GM12873 (cell line): ENCODE measurements around the gene MEP1B.

Experiments used
- TF ChIP-seq, protein P1 (sequence below): IDR thresholded peaks from 2 replicates; pipeline ENCODE4 v1.5.1; 2012; ENCODE audit warnings: low read depth, mild to moderate bottlenecking, moderate library complexity, low read length, control low read depth; ENCODE audit not compliant: insufficient read depth; ENCODE audit errors: missing control alignments

The MEP1B gene

DNA sequence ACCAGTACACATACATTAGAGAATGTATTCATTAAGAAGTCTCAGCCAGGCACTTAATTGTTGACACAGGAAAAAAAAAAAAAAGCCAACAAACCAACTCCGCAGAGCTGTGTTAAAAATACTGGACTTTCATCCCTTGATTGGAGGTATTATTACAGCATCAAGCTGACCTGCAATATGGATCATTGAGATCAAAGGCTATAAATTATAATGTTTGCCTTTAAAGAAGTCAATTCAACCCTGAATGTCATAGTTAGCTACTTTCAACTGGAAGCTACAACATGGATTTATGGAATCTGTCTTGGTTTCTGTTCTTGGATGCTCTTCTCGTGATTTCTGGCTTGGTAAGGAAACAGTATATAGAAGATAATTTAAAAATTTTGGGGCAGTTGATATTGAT is at the start of gene MEP1B:
MEP1B (plus strand) TSS at position 250 of the 400 bp plus-strand sequence; CDS start at position 282, 32 bp downstream.
- TF ChIP-seq, protein P1, sequence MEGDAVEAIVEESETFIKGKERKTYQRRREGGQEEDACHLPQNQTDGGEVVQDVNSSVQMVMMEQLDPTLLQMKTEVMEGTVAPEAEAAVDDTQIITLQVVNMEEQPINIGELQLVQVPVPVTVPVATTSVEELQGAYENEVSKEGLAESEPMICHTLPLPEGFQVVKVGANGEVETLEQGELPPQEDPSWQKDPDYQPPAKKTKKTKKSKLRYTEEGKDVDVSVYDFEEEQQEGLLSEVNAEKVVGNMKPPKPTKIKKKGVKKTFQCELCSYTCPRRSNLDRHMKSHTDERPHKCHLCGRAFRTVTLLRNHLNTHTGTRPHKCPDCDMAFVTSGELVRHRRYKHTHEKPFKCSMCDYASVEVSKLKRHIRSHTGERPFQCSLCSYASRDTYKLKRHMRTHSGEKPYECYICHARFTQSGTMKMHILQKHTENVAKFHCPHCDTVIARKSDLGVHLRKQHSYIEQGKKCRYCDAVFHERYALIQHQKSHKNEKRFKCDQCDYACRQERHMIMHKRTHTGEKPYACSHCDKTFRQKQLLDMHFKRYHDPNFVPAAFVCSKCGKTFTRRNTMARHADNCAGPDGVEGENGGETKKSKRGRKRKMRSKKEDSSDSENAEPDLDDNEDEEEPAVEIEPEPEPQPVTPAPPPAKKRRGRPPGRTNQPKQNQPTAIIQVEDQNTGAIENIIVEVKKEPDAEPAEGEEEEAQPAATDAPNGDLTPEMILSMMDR, result no peak

DNA sequence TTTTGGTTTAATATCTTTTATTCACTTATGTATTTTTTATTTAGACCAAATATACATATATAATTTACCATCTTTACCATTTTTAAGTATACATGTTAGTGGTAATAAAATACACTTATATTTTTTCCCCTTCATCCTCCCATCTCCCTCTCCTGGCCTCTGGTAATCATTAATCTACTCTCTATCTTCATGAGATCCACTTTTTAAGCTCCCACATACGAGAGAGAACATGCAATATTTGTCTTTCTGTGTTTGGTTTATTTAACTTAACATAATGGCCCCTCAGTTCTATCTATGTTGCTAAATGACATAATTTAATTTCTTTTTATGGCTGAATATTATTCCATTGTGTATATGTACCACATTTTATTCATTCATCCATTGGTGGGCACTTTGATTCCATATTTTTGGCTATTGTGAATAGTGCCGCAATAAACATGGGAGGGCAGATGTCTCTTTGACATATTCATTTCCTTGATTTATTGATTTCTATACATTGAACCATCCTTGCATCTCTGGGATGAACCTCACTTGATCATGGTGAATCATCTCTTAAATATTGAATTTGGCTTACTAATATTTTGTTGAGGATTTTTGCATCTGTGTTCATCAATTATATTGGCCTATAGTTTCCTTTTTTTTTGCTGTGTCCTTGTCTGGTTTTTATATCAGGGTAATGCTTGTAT is 41.5 kb upstream of the MEP1B start:
- TF ChIP-seq, protein P1, result no peak

DNA sequence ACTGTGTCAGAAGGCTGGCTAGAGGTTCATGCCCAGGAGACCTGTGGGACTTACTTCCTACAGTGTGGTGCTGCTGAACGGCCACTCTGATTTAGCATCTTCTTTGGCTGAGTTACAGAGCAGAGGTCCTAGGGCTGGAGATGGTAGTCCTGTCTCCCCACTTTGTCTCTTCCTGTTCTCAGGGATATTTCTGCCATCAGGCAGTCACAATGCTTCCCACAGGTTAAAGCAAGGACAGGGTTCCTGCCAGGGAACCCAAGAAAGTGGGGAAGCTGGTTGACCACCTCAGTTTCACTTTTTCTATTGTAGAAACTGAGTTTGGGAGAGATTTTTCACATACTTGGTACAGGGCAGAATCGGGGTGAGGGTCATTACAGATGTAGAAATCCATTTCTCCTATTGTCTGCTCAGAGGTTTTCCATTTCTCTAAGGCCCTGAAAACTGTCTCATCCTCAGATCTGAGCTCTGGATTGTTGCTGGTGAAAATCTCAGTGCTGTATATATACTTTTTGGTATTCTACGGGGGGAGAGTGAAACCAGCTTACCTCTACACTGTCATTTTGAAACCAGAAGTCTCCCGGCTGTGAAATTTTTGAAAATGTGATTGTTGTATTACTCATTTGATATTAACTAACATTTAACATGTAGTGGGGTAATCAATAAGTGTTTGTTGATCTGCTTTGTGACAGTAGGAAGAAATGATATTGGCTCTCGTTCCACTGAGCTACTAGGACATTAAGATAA is 37.0 kb upstream of the MEP1B start:
- TF ChIP-seq, protein P1, result no peak

DNA sequence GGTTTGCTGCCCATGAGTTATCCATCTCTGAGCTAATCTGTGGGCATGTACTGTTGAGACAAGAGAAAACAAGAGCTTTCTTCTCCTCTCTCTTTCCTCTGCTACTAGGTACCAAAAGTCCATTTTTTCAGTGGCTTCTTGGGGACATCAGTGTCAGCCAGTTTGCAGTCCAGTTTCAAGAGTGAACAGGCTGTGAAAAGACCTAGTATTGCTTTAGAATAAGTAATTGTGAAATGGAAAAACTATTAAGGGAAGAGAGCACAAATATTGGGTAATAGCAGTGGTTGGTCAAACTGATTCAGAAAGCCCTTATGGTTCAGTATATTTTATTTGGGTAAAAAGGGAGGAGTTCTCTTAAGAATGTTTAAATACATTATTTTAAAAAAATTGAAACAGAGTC is 33.0 kb upstream of the MEP1B start:
- TF ChIP-seq, protein P1, result no peak

DNA sequence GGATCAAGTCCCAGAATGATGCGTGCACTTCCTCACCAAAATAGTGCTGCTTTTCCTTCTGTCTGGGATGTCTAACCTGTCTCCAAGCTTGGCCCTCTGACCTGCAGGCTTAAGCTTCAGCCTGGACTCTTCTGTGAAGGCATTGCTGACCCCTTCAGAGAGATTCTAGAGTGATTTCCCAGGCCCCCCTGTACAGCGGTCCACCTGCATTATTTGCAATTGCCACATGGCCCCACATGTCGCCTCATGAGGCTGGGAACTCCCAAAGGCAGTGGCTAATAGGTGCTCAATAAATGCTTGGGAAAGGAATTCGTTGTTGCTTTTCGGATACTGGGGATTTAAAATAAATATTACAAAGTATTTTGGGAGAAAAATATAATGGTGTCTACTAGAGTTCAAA is 32.3 kb upstream of the MEP1B start:
- TF ChIP-seq, protein P1, result no peak

DNA sequence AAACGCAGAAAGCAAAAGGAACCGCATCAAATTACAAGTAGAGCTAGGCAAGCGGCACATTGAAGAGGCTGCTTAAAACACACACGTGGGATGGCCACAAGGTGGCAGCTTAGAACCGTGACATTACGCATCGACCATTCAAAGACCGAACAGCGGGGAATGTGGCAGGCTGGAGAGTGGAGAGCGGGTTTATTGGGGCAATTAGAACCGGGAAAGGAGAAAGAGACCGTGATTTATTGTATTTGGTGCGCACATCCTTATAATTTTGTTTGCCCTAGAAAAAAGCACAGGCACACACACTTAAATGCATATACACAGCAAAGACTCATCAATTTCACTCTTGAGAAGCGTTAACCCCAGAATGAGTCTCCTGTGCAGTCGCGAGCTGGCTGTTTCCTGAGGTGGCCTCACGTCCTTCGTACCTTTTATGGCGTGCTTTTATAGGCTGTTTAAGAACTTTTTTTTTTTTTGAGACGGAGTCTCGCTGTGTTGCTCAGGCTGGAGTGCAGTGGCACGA is 31.7 kb upstream of the MEP1B start:
- TF ChIP-seq, protein P1, result peak; percentile 90

DNA sequence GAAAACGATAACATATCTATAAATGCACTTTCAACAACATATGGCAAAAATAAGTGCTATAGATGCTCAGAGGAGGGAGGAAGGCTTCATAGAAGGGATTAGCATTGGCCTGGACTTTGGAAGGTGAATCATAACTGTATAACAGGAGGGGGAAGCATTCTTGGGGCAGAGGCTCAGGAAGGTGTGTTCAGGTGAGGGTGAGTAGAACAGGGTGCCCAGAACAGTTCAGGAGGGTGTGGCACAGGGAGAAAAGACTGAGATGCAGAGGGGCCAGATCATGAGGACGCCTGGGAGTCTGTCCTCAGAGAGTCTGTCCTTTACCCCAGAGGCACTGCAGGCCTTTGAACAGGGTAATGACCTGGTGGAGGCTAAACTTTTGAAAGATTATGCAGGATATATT is 29.3 kb upstream of the MEP1B start:
- TF ChIP-seq, protein P1, result no peak
